HS-27A (cell line): ENCODE measurements around the gene ERLEC1.
"Not testable (repeated sequence)": the region's sequence is repeated elsewhere in the genome, so short reads cannot be mapped to it uniquely, and the experiment has no call there.

Experiments
- DNase-seq: peaks from one replicate; pipeline ENCODE4 v3.0.0-alpha.2; 2012; ENCODE audit warnings: low read depth, missing footprints

The ERLEC1 gene, protein sequence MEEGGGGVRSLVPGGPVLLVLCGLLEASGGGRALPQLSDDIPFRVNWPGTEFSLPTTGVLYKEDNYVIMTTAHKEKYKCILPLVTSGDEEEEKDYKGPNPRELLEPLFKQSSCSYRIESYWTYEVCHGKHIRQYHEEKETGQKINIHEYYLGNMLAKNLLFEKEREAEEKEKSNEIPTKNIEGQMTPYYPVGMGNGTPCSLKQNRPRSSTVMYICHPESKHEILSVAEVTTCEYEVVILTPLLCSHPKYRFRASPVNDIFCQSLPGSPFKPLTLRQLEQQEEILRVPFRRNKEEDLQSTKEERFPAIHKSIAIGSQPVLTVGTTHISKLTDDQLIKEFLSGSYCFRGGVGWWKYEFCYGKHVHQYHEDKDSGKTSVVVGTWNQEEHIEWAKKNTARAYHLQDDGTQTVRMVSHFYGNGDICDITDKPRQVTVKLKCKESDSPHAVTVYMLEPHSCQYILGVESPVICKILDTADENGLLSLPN

DNA sequence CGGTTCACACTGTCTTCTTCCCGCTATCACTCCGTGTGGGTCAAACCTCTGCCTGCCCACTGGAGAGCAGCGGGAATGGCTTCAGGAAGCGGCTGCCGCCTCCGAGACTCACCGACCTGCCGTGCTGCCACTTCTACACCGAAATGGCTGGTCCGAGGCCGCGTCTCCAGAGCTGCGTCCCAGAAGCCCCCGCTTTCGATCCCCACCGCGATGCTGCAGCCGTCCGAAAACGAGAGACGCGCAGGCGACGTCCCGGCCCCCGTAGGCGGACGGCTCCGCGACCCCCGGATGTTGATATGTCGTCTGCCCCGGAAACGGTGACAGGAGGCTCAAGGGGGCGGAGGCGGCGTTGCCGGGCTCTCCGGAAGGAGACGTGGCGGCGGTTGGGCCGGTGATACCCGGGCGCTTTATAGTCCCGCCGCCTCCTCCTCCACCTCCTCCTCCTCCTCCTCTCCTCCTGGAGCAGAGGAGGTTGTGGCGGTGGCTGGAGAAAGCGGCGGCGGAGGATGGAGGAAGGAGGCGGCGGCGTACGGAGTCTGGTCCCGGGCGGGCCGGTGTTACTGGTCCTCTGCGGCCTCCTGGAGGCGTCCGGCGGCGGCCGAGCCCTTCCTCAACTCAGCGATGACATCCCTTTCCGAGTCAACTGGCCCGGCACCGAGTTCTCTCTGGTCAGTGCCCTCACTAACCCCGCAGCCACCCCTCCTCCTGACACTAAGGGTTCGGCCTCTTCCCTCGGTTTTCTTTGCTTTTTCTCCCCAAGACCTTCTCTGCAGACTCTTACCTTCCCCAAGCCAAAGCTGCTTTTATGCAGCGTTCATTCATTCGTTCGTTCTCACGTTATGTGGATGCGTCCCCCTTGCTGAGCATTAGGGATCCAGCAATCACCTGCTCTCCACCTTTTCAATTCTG is at the start of gene ERLEC1, which contains the start of gene ASB3:
Gene ERLEC1, plus strand, starts transcription at position 340 of the 909 bp plus-strand sequence. Its CDS starts 167 bp downstream, at position 507.
Gene ASB3, minus strand, starts transcription at position 249 of the 909 bp plus-strand sequence. CDS start 21,381 bp downstream, outside the sequence.
- peak; percentile 71 for DNase-seq

DNA sequence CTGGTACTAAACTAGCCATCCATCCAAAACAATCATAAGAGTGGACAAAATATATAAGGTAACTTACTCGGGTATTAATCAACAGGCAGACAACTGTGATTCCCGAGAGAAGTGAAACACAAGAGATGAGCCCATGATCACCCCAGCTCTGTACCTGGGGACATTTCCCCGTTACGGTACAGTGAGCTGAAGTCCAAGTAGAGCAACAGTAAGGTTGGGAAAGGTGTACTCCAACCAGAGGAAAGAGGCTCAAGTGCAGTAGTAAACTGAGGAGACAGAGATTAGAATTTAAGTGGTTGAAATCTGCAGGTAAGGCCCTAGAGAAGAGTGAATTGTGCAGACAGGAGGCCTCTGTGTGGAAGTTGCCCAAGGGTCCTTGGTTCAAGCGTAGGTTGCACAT is 49.8 kb upstream of the ERLEC1 start:
- DNase-seq, result no peak

GRCh38 chr2:53739032-53739431 is 47.8 kb upstream of the ERLEC1 start:
- no peak for DNase-seq

GRCh38 chr2:53740170-53740569 is 46.7 kb upstream of the ERLEC1 start:
- no peak for DNase-seq

- DNase-seq, result no peak
These were observed 42.3 kb upstream of the ERLEC1 start for GRCh38 chr2:53744395-53745065.

- no peak for DNase-seq
These were observed 36.6 kb upstream of the ERLEC1 start for GRCh38 chr2:53750041-53750768.

- no peak for DNase-seq
These were observed 35.1 kb upstream of the ERLEC1 start for GRCh38 chr2:53751728-53752127.

DNA sequence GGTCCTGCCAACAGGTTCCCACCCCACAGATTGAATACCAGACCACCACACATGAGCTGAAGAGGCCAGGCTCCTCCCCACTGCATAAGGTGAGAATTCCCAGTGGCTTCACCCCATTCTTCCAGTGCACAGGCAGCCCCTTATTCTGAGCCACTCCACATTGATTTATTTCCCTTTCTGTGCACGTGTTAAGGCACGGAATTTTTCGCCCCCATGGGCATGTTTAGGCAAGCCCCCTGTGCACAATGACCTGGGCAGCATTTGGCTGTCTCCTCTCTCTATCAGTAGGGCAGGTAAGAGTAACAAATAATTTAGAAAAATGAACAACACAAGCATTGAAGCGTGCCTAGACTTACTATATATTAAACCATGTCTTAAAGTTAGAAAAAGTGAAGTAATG is 34.5 kb upstream of the ERLEC1 start:
- DNase-seq, result no peak

- no peak for DNase-seq
These were observed 33.8 kb upstream of the ERLEC1 start for GRCh38 chr2:53753041-53753440.

DNA sequence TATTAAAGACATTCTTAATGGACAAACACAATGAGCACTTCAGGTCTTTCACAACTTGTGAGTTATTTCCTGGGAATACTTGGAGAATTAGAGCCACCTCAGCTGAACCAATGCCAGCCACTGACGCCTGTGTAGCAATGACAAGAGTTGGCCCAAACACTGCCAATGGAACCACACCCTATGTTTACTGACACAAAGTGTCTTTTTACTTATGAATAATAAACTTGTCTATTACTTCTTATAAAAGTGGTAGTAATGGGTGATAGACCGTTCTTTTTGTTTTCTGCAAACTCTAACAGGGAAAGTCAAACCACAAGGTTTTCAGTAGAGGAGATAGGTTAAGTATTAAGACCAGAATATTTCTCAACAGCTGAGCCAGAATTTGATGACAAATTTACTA is 31.7 kb upstream of the ERLEC1 start:
- no peak for DNase-seq

DNA sequence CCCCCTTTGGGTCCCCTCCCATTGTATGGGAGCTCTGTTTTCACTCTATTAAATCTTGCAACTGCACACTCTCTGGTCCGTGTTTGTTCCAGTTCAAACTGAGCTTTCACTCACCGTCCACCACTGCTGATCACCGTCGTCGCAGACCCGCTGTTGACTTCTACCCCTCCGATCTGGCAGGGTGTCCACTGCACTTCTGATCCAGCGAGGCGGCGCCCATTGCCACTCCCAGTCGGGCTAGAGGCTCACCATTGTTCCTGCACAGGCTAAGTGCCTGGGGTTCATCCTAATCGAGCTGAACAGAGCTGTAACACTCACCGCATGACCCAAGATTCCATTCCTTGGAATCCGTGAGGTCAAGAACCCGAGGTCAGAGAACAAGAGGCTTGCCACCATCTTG is 30.2 kb upstream of the ERLEC1 start:
- no peak for DNase-seq

DNA sequence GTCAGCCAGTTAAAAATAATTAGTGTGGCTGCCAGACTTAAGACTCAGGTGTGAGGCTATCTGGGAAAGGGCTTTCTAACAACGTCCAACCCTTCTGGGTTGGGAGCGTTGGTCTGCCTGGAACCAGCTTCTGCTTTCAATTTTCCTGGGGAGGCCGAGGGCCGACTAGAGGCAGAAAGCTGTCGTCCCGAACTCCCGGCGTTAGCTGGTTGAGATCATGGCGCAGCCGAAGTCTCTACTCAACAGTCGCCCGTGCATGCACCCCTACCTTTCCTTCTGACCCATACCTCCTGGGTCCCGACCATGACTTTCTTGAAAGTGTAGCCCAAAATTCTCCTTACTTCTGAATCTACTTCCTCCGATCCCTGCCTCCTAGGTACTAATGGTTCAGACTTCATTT is 29.6 kb upstream of the ERLEC1 start:
- not testable (repeated sequence) for DNase-seq

GRCh38 chr2:53765767-53766166 is 21.1 kb upstream of the ERLEC1 start:
- DNase-seq, result no peak

DNA sequence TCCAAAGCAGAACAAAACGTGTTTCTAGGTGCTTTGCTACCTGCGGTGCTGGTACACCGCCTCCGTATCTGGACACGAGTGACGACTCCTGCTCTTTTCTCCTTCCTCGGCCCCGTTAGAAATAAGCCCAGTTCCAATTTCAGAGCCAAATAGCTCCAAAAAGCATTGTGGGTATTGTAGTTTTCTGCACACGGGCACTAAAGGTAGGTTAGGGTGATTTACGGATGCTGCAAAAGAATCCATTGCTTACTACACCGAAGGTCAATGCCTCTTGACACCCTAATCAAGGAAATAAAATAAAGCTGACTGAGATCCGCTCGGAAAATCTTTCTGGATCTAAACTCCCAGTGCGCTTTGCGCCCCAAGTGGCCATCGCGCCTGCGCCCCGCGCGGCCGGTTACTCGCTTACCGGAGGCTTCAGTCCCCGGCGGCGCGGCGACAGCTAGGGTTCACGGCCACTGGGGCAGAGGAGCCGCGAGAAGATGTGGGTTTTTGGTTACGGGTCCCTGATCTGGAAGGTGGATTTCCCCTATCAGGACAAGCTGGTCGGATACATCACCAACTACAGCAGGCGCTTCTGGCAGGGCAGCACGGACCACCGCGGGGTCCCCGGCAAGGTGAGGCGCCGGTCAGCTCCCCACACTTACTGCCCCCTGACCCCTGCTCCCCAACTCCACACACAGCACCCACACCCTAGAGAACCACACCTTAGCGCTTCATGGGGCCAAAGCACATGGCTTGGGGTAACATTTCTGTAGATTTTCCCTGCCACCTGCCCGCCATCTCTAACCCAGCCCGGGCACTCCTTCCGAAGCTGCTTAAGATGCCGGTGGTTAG is 19.2 kb upstream of the ERLEC1 start, which contains the start of gene CHAC2:
Gene CHAC2, plus strand, starts transcription at position 400 of the 837 bp plus-strand sequence. Its CDS starts 83 bp downstream, at position 483.
- peak; percentile 70 for DNase-seq

- no peak for DNase-seq
These were observed 18.7 kb upstream of the ERLEC1 start for GRCh38 chr2:53768242-53768542.

- DNase-seq, result no peak
These were observed 17.4 kb upstream of the ERLEC1 start for GRCh38 chr2:53769318-53769945.

DNA sequence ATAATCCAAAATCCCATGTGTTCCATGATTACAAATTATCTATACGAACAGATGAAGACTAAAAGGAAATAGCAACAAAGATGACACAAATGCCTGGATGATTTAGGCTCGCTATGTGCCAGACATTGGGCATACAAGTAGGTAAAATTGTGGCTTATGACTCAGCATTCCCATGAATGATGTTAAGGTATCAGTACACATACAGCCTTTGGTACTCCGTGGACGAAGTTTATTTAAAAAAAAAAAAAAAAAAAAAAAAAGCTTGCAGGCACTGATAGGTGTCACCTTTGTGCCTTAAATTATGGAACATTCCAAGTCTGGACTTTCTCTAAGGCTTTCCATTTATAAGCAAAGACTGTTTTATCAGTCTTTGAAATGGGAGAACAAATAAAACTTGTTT is 16.6 kb upstream of the ERLEC1 start:
- DNase-seq, result no peak

GRCh38 chr2:53777134-53777533 is 9.7 kb upstream of the ERLEC1 start:
- no peak for DNase-seq

- no peak for DNase-seq
These were observed 8.2 kb upstream of the ERLEC1 start for GRCh38 chr2:53778536-53779162.

- no peak for DNase-seq
These were observed 6.8 kb upstream of the ERLEC1 start for GRCh38 chr2:53780056-53780455.
